ENCODE measurements around the gene DLX1. TPM values are rescaled to one million over a fixed set of nuclear protein-coding genes. Genes with fewer than 3 reads are reported as not detected.

The DLX1 gene
- total RNA-seq, 1 experiment from 2014 or later, result 7.6 TPM

DNA sequence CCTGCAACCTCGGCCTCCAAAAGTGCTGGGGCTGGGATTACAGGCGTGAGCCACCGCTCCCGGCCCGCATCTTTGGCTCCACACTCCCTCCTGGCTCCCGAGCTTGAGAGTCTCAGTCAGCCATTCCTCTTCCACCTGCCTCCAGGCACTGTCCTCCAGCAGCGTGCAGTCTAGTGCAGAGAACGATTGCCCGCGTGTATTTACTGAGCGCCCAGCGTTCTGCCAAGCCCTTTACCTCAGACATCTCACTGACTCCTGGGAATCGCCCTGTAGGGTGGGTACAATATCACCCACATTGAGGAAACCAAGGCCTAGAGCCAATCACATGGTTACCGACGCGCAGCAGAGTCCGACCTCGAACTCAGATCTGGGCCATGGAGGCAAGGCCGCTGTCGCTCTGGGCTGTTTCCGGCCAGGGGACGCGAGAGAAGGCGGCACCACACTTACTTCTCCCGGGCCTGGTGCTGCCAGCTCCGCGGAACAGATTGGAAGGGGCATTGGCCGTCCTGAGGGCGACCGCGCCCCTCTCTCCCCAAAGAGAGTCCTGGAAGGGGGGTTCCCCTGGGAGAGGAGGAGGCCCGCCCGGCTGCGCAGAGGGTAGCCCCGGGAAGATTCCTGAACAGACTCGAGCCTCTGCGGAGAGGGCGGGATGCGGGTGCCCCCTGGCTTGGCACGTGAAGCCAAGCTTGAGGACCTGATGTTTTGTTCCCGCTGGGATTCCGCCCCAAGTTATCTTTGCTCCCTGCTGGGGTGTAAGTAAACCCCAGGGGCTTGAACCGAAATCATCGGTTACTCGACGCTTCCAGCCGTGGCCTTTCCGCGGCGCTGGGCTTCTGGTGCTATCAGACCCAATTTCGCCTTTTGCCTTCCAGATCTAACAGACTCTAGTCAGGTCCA is 22.6 kb downstream of the DLX1 start:
- Histone ChIP-seq H2AFZ (ENCODE audit: low read length) (no peak overlapping the region), H3K9me2 (replicated peaks; ENCODE audit: low read length) (no peaks in the 10 kb centered on the region), H3K27me3 (ENCODE audit: low read length) (no peaks in the 10 kb centered on the region), H3K4me3 (ENCODE audit: low read length) (no peak overlapping the region), H4K20me1 (ENCODE audit: low read length) (no peaks in the 10 kb centered on the region), H3F3A (ENCODE audit: low read length, unreplicated experiment) (no peaks in the 10 kb centered on the region), H3K9ac (ENCODE audit: low read length) (no peak overlapping the region), H3K4me1 (ENCODE audit: insufficient read depth, low read length) (0 out of 2 replicates have a peak, but pooled peaks cover 6% of the 10 kb centered on the region), H3K36me3 (ENCODE audit: low read depth, low read length) (no peaks in the 10 kb centered on the region), H3K4me2 (ENCODE audit: low read length) (no peak overlapping the region), H3K27ac (ENCODE audit: low read length) (no peak overlapping the region), H3K9me3 (ENCODE audit: low read length) (no peaks in the 10 kb centered on the region), H3K79me2 (ENCODE audit: low read length) (no peaks in the 10 kb centered on the region)
- intact Hi-C loops (cut with micrococcal nuclease), result no loop called here
- ATAC-seq (no peak), DNase-seq (no peak)
- TF ChIP-seq EZH2phosphoT487 (IDR thresholded peaks at IDR 0.05; ENCODE audit: borderline replicate concordance, low read length) (no peak), EZH2 (IDR thresholded peaks at IDR 0.05; ENCODE audit: low read length, unreplicated experiment) (no peak)
- TF ChIP-seq, protein P1, sequence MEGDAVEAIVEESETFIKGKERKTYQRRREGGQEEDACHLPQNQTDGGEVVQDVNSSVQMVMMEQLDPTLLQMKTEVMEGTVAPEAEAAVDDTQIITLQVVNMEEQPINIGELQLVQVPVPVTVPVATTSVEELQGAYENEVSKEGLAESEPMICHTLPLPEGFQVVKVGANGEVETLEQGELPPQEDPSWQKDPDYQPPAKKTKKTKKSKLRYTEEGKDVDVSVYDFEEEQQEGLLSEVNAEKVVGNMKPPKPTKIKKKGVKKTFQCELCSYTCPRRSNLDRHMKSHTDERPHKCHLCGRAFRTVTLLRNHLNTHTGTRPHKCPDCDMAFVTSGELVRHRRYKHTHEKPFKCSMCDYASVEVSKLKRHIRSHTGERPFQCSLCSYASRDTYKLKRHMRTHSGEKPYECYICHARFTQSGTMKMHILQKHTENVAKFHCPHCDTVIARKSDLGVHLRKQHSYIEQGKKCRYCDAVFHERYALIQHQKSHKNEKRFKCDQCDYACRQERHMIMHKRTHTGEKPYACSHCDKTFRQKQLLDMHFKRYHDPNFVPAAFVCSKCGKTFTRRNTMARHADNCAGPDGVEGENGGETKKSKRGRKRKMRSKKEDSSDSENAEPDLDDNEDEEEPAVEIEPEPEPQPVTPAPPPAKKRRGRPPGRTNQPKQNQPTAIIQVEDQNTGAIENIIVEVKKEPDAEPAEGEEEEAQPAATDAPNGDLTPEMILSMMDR (conservative IDR thresholded peaks at IDR 0.05; ENCODE audit: low read depth, low read length), result no peak
- CTCF ChIA-PET, result no interaction called here
- no TSS peak for BruUV-seq (replicated peaks)
- POLR2A ChIA-PET (ENCODE audit: unreplicated experiment), result no interaction called here

GRCh38 chr2:172108587-172108930 is 23.3 kb downstream of the DLX1 start:
- Histone ChIP-seq H3K4me1 (ENCODE audit: insufficient read depth, low read length) (0 out of 2 replicates have a peak, but pooled peaks cover 2% of the 10 kb centered on the region), H4K20me1 (ENCODE audit: low read length) (no peaks in the 10 kb centered on the region), H3K27ac (ENCODE audit: low read length) (no peak overlapping the region), H3K36me3 (ENCODE audit: low read depth, low read length) (no peaks in the 10 kb centered on the region), H3K27me3 (ENCODE audit: low read length) (no peaks in the 10 kb centered on the region), H3K4me2 (ENCODE audit: low read length) (no peak overlapping the region), H3K9me3 (ENCODE audit: low read length) (no peaks in the 10 kb centered on the region), H3F3A (ENCODE audit: low read length, unreplicated experiment) (no peaks in the 10 kb centered on the region), H3K9me2 (replicated peaks; ENCODE audit: low read length) (no peaks in the 10 kb centered on the region), H3K79me2 (ENCODE audit: low read length) (no peaks in the 10 kb centered on the region), H3K9ac (ENCODE audit: low read length) (no peak overlapping the region), H2AFZ (ENCODE audit: low read length) (no peak overlapping the region), H3K4me3 (ENCODE audit: low read length) (no peak overlapping the region)
- ATAC-seq (no peak), DNase-seq (no peak)
- BruUV-seq (replicated peaks), result no TSS peak
- ChIA-PET POLR2A (ENCODE audit: unreplicated experiment) (no interaction called here), CTCF (no interaction called here)
- no peak for TF ChIP-seq EZH2phosphoT487 (IDR thresholded peaks at IDR 0.05; ENCODE audit: borderline replicate concordance, low read length)
- TF ChIP-seq, protein P1 (conservative IDR thresholded peaks at IDR 0.05; ENCODE audit: low read depth, low read length), result no peak
- no peak for TF ChIP-seq EZH2 (IDR thresholded peaks at IDR 0.05; ENCODE audit: low read length, unreplicated experiment)
- intact Hi-C loops (cut with micrococcal nuclease), result no loop called here

Measured in PC-3 (cell line).